Fibroblast of the aortic adventitia (primary cell): Measurements from ENCODE around the gene PRDM16. TPM values are rescaled to one million over a fixed set of nuclear protein-coding genes. Genes with fewer than 3 reads are reported as not detected.
A peak's percentile ranks its signal among the peaks of the same experiment; 100 is the strongest.
"Not testable (repeated sequence)": the region's sequence is repeated elsewhere in the genome, so short reads cannot be mapped to it uniquely, and the experiment has no call there.

Experiments used
- DNase-seq: peaks from one replicate; pipeline ENCODE4 v3.0.0-alpha.2; 2010; ENCODE audit warnings: low read depth
- H3K4me3 ChIP-seq: 2 replicates; pipeline ENCODE4 v1.5.1; 2011; ENCODE audit warnings: low read depth, mild to moderate bottlenecking, control low read depth, low read length, moderate library complexity
- CTCF ChIP-seq: IDR thresholded peaks from 2 replicates; pipeline ENCODE4 v1.5.1; 2011; ENCODE audit warnings: mild to moderate bottlenecking, low read length, control low read depth, inconsistent platforms; ENCODE audit not compliant: insufficient read depth
- total RNA-seq: library from RNA; depleted of rRNA; stranded (reverse); fragments of >200 nt; gene quantifications from 2 replicates; pipeline ENCODE4 v1.2.3, GENCODE V29; 2012; ENCODE audit warnings: low replicate concordance

Gene PRDM16
- total RNA-seq, 1 donor: 11.3 TPM

GRCh38 chr1:3237994-3238702 lies 169.1 kb downstream of the PRDM16 start:
- H3K4me3 ChIP-seq: no peak overlapping the region
- DNase-seq: peak; percentile 9
- no peak for TF ChIP-seq CTCF

GRCh38 chr1:3238703-3239278 lies 169.8 kb downstream of the PRDM16 start:
- no peak overlapping the region for H3K4me3 ChIP-seq
- no peak for TF ChIP-seq CTCF
- no peak for DNase-seq

- H3K4me3 ChIP-seq, DNase-seq: not testable (repeated sequence)
Measured at GRCh38 chr1:3239991-3240390, 171.0 kb downstream of the PRDM16 start.

- H3K4me3 ChIP-seq: no peak overlapping the region
- no peak for DNase-seq
- TF ChIP-seq CTCF: no peak
Measured at GRCh38 chr1:3240524-3241235, 171.7 kb downstream of the PRDM16 start.

GRCh38 chr1:3241236-3241550 lies 172.2 kb downstream of the PRDM16 start:
- no peak for DNase-seq

GRCh38 chr1:3241673-3242407 lies 172.8 kb downstream of the PRDM16 start:
- no peak for TF ChIP-seq CTCF
- no peak for DNase-seq

More at GRCh38 chr1:3241236-3241550, 172.2 kb downstream of the PRDM16 start:
- no peak for TF ChIP-seq CTCF
- no peak overlapping the region for H3K4me3 ChIP-seq

More at GRCh38 chr1:3241673-3242407, 172.8 kb downstream of the PRDM16 start:
- H3K4me3 ChIP-seq: no peak overlapping the region
